GM19438 (cell line): ENCODE measurements around the gene PIK3C2G.
"Not testable (repeated sequence)": the region's sequence is repeated elsewhere in the genome, so short reads cannot be mapped to it uniquely, and the experiment has no call there.

ENCODE experiments used
- ATAC-seq: cut with Tn5 transposase; IDR thresholded peaks from one replicate; pipeline ENCODE4 v1.9.1; 2021; ENCODE audit warnings: low read depth; ENCODE audit not compliant: unreplicated experiment

The PIK3C2G gene

GRCh38 chr12:18683327-18684013 lies 422.2 kb downstream of the PIK3C2G start:
- no peak for ATAC-seq

- ATAC-seq: no peak
Observed at GRCh38 chr12:18684430-18684829, 423.1 kb downstream of the PIK3C2G start.

GRCh38 chr12:18689771-18690170 lies 428.5 kb downstream of the PIK3C2G start:
- no peak for ATAC-seq

GRCh38 chr12:18690653-18691052 lies 429.3 kb downstream of the PIK3C2G start:
- ATAC-seq: no peak

- ATAC-seq: not testable (repeated sequence)
Observed at GRCh38 chr12:18693986-18694385, 432.7 kb downstream of the PIK3C2G start.

- no peak for ATAC-seq
Observed at GRCh38 chr12:18696971-18697602, 435.8 kb downstream of the PIK3C2G start.
